ENCODE data around the gene PSORS1C1. TPM values are rescaled to one million over a fixed set of nuclear protein-coding genes. Genes with fewer than 3 reads are reported as not detected.
"Not testable (repeated sequence)": the region's sequence is repeated elsewhere in the genome, so short reads cannot be mapped to it uniquely, and the experiment has no call there.

Gene PSORS1C1
- total RNA-seq, 4 donors from 2014 or later = 6.5 to 26.5 (median 22.0) TPM; not detected in 1

DNA sequence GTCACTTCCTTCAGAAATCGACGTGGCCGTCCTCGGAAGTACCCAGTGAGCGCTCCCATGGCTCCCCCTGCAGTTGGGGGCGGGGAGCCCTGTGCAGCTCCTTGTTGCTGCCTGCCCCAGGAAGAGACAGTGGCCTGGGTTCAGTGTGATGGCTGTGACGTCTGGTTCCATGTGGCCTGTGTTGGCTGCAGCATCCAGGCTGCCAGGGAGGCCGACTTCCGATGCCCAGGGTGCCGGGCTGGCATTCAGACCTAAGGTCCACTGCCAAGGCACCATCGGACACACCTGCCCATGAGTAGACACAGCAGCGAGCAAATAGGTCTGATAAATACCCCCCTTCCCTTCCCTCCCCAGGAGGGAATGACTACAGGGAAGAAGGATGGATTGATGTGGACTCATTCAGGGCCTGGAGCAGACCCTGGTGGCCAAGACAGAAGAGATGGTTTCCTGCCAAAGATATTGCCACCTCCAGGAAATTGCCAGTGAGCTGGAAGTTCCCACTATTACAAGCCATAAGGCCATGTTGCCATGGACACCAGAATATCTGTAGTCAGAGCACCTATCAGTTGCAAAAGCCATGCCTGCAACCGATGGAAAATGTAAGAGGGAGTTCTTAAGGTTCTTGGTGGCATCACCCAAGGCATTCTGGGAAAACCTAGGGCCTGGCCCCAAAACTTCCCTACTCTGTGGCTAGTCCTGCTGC, 48.0 kb downstream of the PSORS1C1 start:
- H3K27me3 ChIP-seq = no peaks in the 10 kb centered on the region
- peaks cover 0 to 11% (median 0%) of the 10 kb centered on the region in 3 donors for H3K36me3 ChIP-seq
- H3K27ac ChIP-seq = no peak overlapping the region
- no peak overlapping the region for H3K4me3 ChIP-seq
- TF ChIP-seq POLR2A (IDR thresholded peaks at IDR 0.05) (no peak), CTCF (IDR thresholded peaks at IDR 0.05) (no peak)
- H3K9me3 ChIP-seq = no peaks in the 10 kb centered on the region
- peaks cover 0 to 14% (median 7%) of the 10 kb centered on the region in 4 donors for H3K4me1 ChIP-seq
- no peak for DNase-seq

DNA sequence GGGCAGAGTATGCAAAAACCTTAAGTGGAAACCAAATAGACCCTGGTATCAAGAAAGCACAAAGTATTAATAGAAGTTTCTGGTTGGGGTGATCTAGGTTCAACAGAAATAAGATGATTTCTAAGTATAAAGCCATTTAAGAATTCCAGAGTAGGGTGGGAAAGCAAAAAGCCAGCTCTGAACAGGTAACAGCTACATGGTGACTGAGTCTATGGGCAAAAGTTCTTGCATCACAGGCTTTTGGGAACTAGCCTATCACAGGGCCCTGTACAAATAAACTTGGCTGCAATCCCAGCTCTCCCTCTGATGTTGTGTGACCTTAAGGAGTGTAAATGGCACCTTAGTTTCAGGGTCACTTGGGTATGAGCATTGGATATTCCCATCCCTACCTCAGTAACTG, 49.3 kb downstream of the PSORS1C1 start:
- TF ChIP-seq POLR2A (IDR thresholded peaks at IDR 0.05) = no peak
- no peak for TF ChIP-seq CTCF (IDR thresholded peaks at IDR 0.05)
- Histone ChIP-seq H3K4me3 (no peak overlapping the region), H3K4me1 (peaks cover 0 to 9% (median 7%) of the 10 kb centered on the region in 4 donors), H3K9me3 (no peaks in the 10 kb centered on the region), H3K36me3 (peaks cover 0 to 11% (median 0%) of the 10 kb centered on the region in 3 donors), H3K27ac (no peak overlapping the region), H3K27me3 (no peaks in the 10 kb centered on the region)
- DNase-seq = no peak

DNA sequence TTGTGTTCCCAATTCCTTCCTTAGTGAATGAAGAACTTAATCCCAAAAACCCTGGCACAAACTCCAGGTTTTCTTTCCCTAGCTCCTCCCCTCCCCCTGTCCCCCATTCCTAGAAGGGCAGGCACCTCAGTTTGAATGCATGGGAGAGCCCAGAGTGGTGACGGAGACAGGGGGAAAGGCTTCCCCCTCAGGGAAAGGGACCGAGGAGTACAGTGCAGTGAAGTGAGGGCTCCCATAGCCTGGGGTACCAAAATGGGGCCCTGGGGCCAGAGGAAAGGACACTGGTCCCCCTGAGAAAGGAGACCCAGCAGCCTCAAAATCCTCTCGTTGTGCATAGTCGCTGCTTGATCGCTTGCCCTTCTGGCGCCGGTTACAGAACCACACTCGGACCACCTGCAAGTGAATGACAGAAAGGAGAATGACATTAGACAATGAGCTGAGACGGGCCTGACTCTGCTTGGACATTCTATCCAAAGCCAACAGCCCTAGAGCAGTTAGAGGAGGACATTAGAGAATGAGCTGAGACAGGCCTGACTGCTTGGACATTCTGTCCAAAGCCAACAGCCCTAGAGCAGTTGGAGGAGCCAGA, 50.0 kb downstream of the PSORS1C1 start:
- peak in 1 of 3 donors; percentile 6 for DNase-seq
- not testable (repeated sequence) for H3K27me3 ChIP-seq, H3K4me1 ChIP-seq, H3K9me3 ChIP-seq, H3K4me3 ChIP-seq
- Histone ChIP-seq H3K27ac (peak overlapping the region in 1 of 4 donors; percentile 64), H3K36me3 (peaks cover 0 to 11% (median 0%) of the 10 kb centered on the region in 3 donors)

GRCh38 chr6:31165064-31165832, 50.6 kb downstream of the PSORS1C1 start:
- not testable (repeated sequence) for H3K9me3 ChIP-seq, H3K4me1 ChIP-seq, H3K4me3 ChIP-seq, H3K27me3 ChIP-seq
- peak; percentile 18 to 73 (median 72) for DNase-seq
- H3K36me3 ChIP-seq = peaks cover 0 to 11% (median 0%) of the 10 kb centered on the region in 3 donors
- H3K27ac ChIP-seq = peak overlapping the region in 1 of 4 donors; percentile 64

DNA sequence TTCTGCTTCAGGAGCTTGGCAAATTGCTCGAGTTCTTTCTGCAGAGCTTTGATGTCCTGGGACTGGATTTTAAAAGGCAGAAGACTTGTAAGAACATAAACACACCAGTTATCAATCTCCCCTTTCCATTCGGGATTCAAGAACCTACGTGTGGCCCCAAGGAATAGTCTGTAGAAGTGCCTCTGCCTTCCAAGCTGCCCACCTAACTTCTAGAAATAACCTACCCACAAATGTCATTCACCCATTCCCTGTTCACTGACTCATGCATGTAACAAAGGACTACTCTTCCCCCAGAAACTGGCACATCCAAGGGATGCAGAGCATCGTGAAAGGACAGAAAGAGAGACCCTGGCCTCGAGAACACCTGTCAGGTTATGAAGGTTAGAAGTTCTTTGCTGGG, 51.4 kb downstream of the PSORS1C1 start:
- TF ChIP-seq CTCF (IDR thresholded peaks at IDR 0.05) = no peak
- no peak for TF ChIP-seq POLR2A (IDR thresholded peaks at IDR 0.05)
- Histone ChIP-seq H3K4me1 (no peaks in the 10 kb centered on the region), H3K27me3 (no peaks in the 10 kb centered on the region), H3K9me3 (no peaks in the 10 kb centered on the region), H3K36me3 (peaks cover 0 to 11% (median 0%) of the 10 kb centered on the region in 3 donors), H3K27ac (peak overlapping the region in 1 of 4 donors; percentile 64), H3K4me3 (no peak overlapping the region)
- DNase-seq = no peak

GRCh38 chr6:31168606-31169005, 54.0 kb downstream of the PSORS1C1 start:
- TF ChIP-seq POLR2A (IDR thresholded peaks at IDR 0.05) (no peak), CTCF (IDR thresholded peaks at IDR 0.05) (no peak)
- peaks cover 0 to 2% (median 0%) of the 10 kb centered on the region in 3 donors for H3K36me3 ChIP-seq
- no peak for DNase-seq
- H3K9me3 ChIP-seq = no peaks in the 10 kb centered on the region
- H3K27me3 ChIP-seq = no peaks in the 10 kb centered on the region
- H3K4me1 ChIP-seq = no peaks in the 10 kb centered on the region
- no peak overlapping the region for H3K4me3 ChIP-seq
- H3K27ac ChIP-seq = no peak overlapping the region

Measured in Peyer's patch (tissue), 4 donors.